ENCODE data around the gene XRRA1.

The XRRA1 gene

GRCh38 chr11:74822170-74822569, 126.7 kb downstream of the XRRA1 start:
- DNase-seq = no peak

GRCh38 chr11:74820763-74821162, 128.1 kb downstream of the XRRA1 start:
- no peak for DNase-seq

GRCh38 chr11:74819400-74819799, 129.5 kb downstream of the XRRA1 start:
- no peak for DNase-seq

GRCh38 chr11:74818283-74818946, 130.5 kb downstream of the XRRA1 start:
- DNase-seq = no peak

GRCh38 chr11:74816664-74817063, 132.2 kb downstream of the XRRA1 start:
- DNase-seq = no peak

- DNase-seq = no peak
These were observed 132.9 kb downstream of the XRRA1 start for GRCh38 chr11:74815966-74816365.

- DNase-seq = no peak
These were observed 139.1 kb downstream of the XRRA1 start for GRCh38 chr11:74809801-74810200.

- DNase-seq = no peak
These were observed 142.6 kb downstream of the XRRA1 start for GRCh38 chr11:74806267-74806666.

GRCh38 chr11:74791333-74792100, 157.4 kb downstream of the XRRA1 start:
- DNase-seq = no peak
